Activated gamma-delta T cell (primary cell): Measurements from ENCODE around the gene SLC25A21.

Experiments used
- DNase-seq: peaks from one replicate; lab custom pipeline; 2025; lab: John Stamatoyannopoulos, UW

Gene SLC25A21

DNA sequence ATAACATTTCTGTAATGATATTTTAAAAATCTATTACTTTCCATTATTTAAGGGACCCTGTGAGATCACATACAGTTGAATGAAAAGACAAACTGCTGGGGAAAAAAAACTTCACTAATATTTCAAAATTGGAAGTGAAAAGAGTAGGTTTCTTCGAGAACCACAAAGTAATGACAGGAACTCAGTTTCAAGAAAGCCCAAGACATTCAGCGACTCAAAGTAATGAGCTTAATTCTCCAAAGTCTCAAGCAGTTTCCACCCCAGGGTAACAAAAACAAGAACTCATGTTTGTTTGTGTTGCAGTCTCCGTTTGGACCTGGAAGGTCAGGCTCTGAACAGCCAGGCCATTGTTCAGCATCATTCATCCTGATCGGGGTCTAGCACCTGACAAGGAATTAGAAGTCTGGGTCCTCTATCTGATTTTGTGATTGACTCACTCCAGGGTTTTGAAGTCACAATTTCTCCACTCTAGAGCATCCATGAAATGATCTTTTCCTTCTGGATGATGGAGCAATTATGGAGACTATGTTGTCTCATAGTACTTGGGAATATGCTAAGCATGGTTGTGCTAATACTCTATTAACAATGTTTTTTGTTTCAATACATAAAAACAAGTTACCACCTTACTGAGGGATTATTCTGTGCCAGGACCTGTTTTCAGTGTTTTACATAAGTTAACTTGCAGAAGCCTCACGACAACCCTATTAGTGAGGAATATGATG, 126.9 kb downstream of the SLC25A21 start:
- no peak for DNase-seq

- no peak for DNase-seq
Observed at GRCh38 chr14:37037636-37038387, 134.6 kb downstream of the SLC25A21 start.

GRCh38 chr14:37036669-37037341, 135.6 kb downstream of the SLC25A21 start:
- no peak for DNase-seq

DNA sequence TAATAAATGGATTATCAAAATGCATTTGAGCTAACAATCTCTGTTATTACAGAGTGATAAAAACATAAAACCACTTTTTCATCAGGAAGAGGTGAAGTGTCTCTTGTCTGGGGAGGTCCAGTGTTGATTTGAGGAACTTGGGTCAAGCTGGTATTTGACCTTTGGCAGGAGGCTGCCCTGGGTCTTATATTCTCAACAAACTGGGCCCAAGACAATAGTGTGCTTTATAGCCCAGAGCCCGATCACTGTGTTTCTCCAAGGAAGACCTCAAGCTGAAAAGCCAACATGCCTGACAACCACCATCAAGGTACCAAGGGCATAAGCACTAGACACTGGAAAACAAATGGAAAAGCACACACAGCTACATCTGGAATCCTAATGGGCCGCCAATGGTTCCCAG, 137.0 kb downstream of the SLC25A21 start:
- DNase-seq, result no peak

- DNase-seq, result no peak
Observed at GRCh38 chr14:37034410-37035285, 137.8 kb downstream of the SLC25A21 start.

DNA sequence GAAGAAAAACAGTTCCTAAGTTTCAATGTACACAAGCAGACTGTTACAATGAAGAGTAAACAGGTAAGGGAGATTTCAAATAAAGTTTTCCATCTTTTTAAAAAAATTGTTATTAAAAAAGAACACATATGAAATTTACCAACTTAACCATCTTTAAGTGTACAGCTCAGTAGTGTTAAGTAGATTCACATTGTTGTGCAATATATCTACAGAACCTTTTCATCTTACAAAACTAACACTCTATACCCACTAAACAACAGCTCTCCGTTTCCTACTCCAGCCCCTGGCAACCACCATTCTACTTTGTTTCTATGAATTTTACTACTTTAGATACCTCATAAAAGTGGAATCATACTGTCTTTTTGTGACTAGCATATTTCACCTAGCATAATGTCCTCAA, 139.5 kb downstream of the SLC25A21 start:
- DNase-seq, result no peak

GRCh38 chr14:37027188-37027824, 145.1 kb downstream of the SLC25A21 start:
- DNase-seq, result no peak

GRCh38 chr14:37023875-37024565, 148.4 kb downstream of the SLC25A21 start:
- DNase-seq, result no peak

DNA sequence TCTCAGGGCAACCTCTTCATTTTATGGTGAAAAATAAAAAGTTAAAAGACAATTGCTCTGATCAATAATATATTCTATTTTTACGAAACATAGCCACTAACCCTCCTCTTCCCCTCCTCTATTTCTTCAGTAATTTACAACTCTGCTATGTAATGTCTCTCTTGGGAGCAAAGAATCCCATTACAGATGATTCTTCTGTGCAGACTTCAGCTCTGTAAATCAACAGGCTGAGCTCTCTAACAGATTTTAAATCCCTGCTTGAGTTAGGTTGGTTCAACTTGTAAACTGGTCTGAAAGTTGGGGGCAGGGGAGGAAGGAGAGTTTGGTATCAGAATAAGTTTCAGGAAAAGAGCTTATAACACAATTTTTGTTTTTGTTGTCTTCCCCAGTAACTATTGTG, 151.0 kb downstream of the SLC25A21 start:
- no peak for DNase-seq

DNA sequence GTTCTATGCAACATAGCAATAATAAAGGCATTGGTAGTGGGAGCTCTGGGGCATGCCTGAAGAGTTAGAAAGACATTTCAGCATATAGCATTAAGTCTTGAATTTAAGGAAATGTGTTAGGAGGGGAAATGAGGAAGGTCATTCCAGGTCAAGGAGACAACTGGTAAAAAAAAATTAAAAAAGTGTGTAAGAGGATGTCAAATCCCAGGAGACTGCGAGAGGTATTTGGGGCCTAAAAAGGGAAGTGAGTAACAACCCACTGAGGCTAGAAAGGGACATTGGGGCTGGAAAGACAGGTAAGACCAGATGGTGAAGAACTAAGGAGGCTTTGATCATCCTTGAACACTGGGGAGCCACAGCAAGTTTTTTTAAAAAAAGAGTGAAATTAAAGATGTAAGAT, 152.9 kb downstream of the SLC25A21 start:
- DNase-seq, result no peak

GRCh38 chr14:37018571-37019240, 153.7 kb downstream of the SLC25A21 start:
- DNase-seq, result no peak

DNA sequence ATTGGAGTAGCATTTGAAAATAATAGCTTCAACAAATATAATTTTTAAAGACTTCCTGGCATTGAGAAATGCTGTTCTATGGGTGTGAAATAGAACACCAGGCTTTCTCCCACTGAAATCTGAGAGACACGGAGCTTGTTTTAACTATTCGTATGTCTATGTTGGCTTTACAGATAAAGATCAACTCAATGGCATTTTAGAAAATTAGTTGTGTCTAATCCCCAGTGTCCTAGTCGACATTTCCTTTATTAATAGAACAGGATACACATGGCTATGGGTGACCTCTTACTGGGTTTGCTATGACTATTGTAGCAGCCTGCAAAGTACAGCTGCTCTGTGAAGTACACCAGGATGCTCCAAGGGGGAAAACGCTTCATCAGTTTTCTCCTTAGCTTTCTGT, 159.3 kb downstream of the SLC25A21 start:
- no peak for DNase-seq

GRCh38 chr14:36998686-36999085, 173.7 kb downstream of the SLC25A21 start:
- no peak for DNase-seq

DNA sequence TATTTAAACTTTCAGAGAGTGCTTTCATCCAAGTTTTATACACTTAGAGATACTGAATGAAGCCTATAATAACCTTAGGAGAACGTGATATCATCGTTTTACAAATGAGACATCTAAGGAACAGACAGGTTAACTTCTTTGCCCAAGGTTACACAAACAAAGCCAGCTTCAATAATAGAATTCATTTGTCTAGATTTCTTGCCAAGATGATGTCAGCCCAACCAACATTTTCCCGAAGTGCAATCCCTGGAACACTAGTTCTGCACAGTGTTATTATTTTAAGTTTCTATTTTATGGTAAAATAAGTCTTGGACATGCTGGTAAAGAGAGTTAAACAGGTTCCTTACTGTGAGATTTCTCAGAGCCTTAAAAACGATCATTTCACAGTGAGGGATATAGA, 174.6 kb downstream of the SLC25A21 start:
- DNase-seq, result no peak

DNA sequence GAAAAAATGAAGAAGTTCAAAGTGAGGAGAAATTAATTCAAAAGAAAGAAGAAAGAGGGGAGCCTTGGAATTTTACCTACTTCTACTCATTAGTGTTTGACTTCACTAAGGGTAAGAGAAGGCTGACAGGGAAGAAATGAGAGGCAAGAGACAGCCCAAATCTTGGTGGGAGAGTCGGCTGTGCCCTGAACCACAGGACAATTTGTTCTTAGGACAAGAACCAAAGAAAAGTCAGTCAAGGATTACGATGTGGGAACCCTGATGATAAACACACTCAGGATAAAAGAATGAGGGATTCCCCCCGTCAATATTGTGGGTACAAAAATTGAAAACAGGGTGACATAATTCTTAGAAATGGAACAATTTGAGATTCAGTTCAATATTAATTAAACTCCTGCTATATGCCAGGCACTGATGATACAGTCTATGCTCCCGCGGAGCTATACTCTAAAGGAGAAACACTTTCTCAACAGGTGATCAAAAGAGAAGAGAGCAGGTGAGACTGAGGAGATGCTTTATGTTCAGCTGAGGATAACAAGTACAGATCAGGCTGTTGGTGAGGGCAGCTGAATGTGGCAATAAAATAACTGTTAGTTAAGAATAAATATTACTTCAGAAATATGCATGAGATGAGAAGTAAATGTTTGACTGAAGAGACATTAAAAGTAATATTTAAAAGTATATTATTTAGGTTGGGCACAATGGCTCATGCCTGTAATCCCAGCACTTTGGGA, 175.4 kb downstream of the SLC25A21 start:
- DNase-seq, result no peak

DNA sequence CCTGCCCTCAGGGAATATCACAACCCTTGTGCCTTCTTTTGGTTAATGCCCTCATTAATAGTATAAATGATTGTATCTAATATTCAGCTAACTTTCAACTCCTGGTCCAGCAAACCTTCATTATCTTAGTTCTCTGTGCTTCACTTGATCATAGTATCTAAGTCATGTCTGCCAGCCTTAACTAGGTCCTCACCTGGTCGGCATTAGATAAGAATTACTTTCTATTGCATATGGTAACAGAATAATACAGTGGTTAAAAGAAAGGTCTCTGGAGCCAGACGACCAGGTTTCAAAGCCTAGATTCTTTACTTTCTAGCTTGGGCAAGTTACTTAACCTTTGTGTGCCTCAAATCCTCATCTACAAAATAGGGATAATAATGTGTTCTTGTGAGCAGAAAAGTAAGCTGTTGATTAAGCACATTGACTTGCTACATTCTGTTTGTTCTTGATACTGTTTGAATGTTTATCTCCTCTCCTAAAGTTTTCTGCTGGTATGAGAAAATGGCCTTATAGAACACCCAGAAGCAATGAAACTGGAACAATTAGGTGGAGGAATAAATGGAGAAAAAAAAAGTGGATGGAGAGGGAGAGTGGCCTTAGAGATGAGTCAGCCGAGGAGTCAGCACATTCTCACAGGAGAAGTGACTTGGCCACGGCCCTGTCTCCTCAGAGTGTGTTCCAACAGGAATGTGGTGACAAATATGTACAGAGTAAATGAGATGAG, 176.1 kb downstream of the SLC25A21 start:
- no peak for DNase-seq

DNA sequence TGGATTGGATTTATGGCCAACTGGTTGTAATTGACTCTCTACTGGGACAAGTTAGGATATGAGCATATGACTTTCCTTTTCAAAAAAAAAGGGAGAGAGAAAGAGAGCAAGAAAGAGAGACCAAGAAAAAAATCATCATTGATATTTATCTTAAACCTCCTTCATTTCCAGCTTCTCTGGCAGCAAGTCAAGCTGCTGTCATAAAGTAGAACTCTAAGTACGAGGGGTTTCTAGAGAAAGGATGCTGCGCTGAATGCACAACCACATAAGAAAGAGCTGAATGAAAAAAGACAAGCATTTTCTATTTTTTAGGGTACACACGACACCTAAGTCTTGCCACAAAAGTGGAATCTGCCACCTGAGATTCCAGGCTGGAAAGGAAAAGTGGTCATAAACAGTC, 182.6 kb downstream of the SLC25A21 start:
- DNase-seq, result no peak

- DNase-seq, result no peak
Observed at GRCh38 chr14:36988989-36989388, 183.4 kb downstream of the SLC25A21 start.

GRCh38 chr14:36988568-36988967, 183.8 kb downstream of the SLC25A21 start:
- DNase-seq, result no peak
